Epithelial cell of umbilical artery (primary cell): ENCODE data around the gene OR7E24. TPM values are rescaled to one million over a fixed set of nuclear protein-coding genes. Genes with fewer than 3 reads are reported as not detected.

ENCODE experiments used
- total RNA-seq: library from RNA; depleted of rRNA; stranded (reverse); fragments of >200 nt; gene quantifications from 2 replicates; pipeline ENCODE4 v1.2.3, GENCODE V29; 2014

OR7E24 gene
- total RNA-seq = not detected in 2 replicates

GRCh38 chr19:9250630-9251029 is at the start of gene OR7E24:
TSS of gene OR7E24 (plus strand) at chr19:9250930. CDS start at chr19:9251044, 114 bp downstream.

GRCh38 chr19:9219489-9219888 is 31.2 kb upstream of the OR7E24 start, which contains the start of gene OR7D4:
TSS of gene OR7D4 (minus strand) at chr19:9219589. CDS start at chr19:9214837, 4,752 bp downstream.

Other genes with a start within 250 kb of the OR7E24 start
- gene MUC16, start 240.5 kb upstream of the OR7E24 start, total RNA-seq = not detected in 2 replicates
- not detected in 2 replicates for gene OR1M1, start 163.9 kb upstream of the OR7E24 start, total RNA-seq
- gene OR7G2, start 143.5 kb upstream of the OR7E24 start, total RNA-seq = not detected in 2 replicates
- not detected in 2 replicates for gene OR7G1, start 135.2 kb upstream of the OR7E24 start, total RNA-seq
- gene OR7G3, start 124.0 kb upstream of the OR7E24 start, total RNA-seq = not detected in 2 replicates
- gene ZNF317, start 110.5 kb upstream of the OR7E24 start, total RNA-seq = 12.2 and 14.6 TPM in 2 replicates
- not detected in 2 replicates for gene OR7D2, start 72.0 kb upstream of the OR7E24 start, total RNA-seq
- gene OR7D4, start 31.3 kb upstream of the OR7E24 start, total RNA-seq = not detected in 2 replicates
- gene ZNF699, start 58.9 kb downstream of the OR7E24 start, total RNA-seq = 5.8 and 6.2 TPM in 2 replicates
- gene ZNF559, start 73.2 kb downstream of the OR7E24 start, total RNA-seq = 10.7 and 11.9 TPM in 2 replicates
- gene ZNF177, start 112.1 kb downstream of the OR7E24 start, total RNA-seq = 0.97 and 1.7 TPM in 2 replicates
- gene ZNF266, start 184.6 kb downstream of the OR7E24 start, total RNA-seq = 7.1 and 9.7 TPM in 2 replicates
- not detected in 2 replicates for gene ZNF560, start 247.7 kb downstream of the OR7E24 start, total RNA-seq